HTR-8/SVneo (cell line): ENCODE measurements around the gene DCAF8.

Source experiments
- DNase-seq: peaks from one replicate; pipeline ENCODE4 v3.0.0; 2011; ENCODE audit warnings: low spot score, mixed read lengths; ENCODE audit not compliant: insufficient read length
- FAIRE-seq: peaks from 2 replicates; lab custom pipeline; 2011; peaks lifted over from hg19 to GRCh38; lab: Jason Lieb, UNC

DCAF8 gene

GRCh38 chr1:160207771-160208556, 54.4 kb downstream of the DCAF8 start:
- no peak for FAIRE-seq
- no peak for DNase-seq

GRCh38 chr1:160207118-160207650, 55.2 kb downstream of the DCAF8 start:
- DNase-seq (no peak), FAIRE-seq (no peak)

- FAIRE-seq (no peak), DNase-seq (peak; percentile 69)
These were observed 55.8 kb downstream of the DCAF8 start for GRCh38 chr1:160206421-160207117.

- no peak for FAIRE-seq
- DNase-seq = peak; percentile 48
These were observed 56.3 kb downstream of the DCAF8 start for GRCh38 chr1:160206036-160206389.

- no peak for FAIRE-seq
- peak; percentile 69 for DNase-seq
These were observed 56.9 kb downstream of the DCAF8 start, which contains the start of gene PEA15 for GRCh38 chr1:160205242-160206035. PEA15 (plus strand) TSS chr1:160205384; CDS start chr1:160211545, 6,161 bp downstream.

- no peak for FAIRE-seq
- no peak for DNase-seq
These were observed 57.7 kb downstream of the DCAF8 start for GRCh38 chr1:160204526-160205241.

GRCh38 chr1:160200786-160201185, 61.6 kb downstream of the DCAF8 start:
- no peak for FAIRE-seq
- no peak for DNase-seq

GRCh38 chr1:160197231-160197630, 65.1 kb downstream of the DCAF8 start:
- DNase-seq = no peak
- FAIRE-seq = no peak

- no peak for DNase-seq
These were observed 66.2 kb downstream of the DCAF8 start for GRCh38 chr1:160196143-160196542.

GRCh38 chr1:160194737-160195059, 67.7 kb downstream of the DCAF8 start:
- FAIRE-seq = no peak

More at GRCh38 chr1:160196143-160196542, 66.2 kb downstream of the DCAF8 start:
- FAIRE-seq = no peak

GRCh38 chr1:160193832-160194736, 68.3 kb downstream of the DCAF8 start:
- DNase-seq (no peak), FAIRE-seq (peak; percentile 96)

More at GRCh38 chr1:160194737-160195059, 67.7 kb downstream of the DCAF8 start:
- no peak for DNase-seq

- DNase-seq = peak; percentile 60
- FAIRE-seq = no peak
These were observed 69.1 kb downstream of the DCAF8 start for GRCh38 chr1:160193091-160193819.

GRCh38 chr1:160192234-160192633, 70.1 kb downstream of the DCAF8 start:
- DNase-seq (no peak), FAIRE-seq (no peak)

GRCh38 chr1:160191756-160192155, 70.6 kb downstream of the DCAF8 start:
- no peak for DNase-seq
- FAIRE-seq = no peak

GRCh38 chr1:160189649-160190625, 72.4 kb downstream of the DCAF8 start, which contains the start of gene CASQ1:
CASQ1 (plus strand) TSS chr1:160190575; CDS start chr1:160190752, 177 bp downstream.
- FAIRE-seq (no peak), DNase-seq (no peak)

GRCh38 chr1:160188341-160188740, 74.0 kb downstream of the DCAF8 start:
- FAIRE-seq = no peak
- no peak for DNase-seq

GRCh38 chr1:160187407-160187806, 74.9 kb downstream of the DCAF8 start:
- FAIRE-seq = no peak
- no peak for DNase-seq
